Frontal cortex (tissue), 4 donors: ENCODE results near the gene CMC1. TPM values are rescaled to one million over a fixed set of nuclear protein-coding genes. Genes with fewer than 3 reads are reported as not detected.

Source experiments
- DNase-seq, 2 donors: peaks; one replicate each; pipeline ENCODE4 v3.0.0; 2012; ENCODE audit warnings: low spot score in 2 of 2
- FAIRE-seq: peaks from 2 replicates; lab custom pipeline; 2012; peaks lifted over from hg19 to GRCh38; lab: Jason Lieb, UNC
- total RNA-seq: library from RNA; depleted of rRNA; stranded (reverse); fragments of >200 nt; gene quantifications from one replicate; pipeline ENCODE4 v1.2.3, GENCODE V29; 2014
- donor health status: control.
- donor health status: control.
- donor health status: control.

The CMC1 gene
- total RNA-seq, 1 donor from 2014 or later: 4.1 TPM

DNA sequence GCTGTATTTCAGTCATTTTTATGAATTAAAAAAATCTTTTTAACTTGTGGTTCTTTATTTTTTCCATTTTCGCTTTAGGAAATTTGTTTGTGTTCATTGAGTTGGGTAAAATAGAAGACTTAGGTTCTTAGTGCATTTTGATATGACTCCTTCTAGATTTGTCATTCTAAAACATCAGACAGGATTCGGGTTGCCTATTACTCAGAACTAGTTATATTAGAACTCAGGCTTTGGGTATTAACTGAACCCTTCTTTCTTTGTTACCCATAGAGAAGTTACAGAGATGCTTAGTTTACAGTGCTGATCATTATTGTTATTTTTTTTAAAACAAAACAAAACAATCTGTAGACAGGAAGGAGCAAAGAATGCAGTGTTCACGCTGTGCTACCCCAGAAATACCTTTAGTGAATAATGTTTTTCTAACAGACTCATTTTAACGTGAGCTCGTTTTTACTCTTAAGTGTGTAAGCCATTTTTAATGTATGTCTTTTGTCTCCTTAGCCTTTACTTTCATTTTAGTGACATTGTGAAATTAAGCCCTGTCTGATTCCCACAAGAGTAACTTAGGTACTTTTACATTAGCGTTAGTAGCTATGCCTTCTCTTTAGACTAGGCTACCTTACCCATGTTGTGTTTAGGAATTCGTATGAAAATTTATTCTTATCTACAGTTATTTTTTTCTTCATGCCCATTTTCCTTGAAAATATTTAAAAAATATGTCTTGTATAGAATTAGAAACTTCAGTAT lies 53.4 kb downstream of the CMC1 start:
- DNase-seq: no peak
- FAIRE-seq: no peak

GRCh38 chr3:28295898-28296490 lies 54.6 kb downstream of the CMC1 start:
- no peak for DNase-seq
- peak; percentile 76 for FAIRE-seq

DNA sequence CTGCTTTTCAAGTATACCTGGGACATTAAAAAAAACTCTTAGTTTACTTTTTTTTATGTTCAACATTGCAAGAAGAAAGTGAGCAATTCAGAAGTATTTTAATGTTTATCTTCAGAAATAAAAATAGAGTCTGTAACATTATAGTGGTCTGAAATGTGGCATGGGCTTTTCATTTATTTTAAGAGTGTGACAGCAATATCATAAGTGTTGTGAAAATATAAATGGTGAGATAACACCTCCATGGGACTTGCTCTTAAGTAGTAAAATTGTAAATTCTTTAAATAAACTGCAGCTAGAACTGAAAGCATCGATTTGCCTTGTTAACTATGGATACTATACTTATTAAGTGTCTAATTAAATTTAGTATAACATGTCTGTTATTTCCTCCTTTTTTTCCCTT lies 58.3 kb downstream of the CMC1 start:
- FAIRE-seq (no peak), DNase-seq (no peak)

DNA sequence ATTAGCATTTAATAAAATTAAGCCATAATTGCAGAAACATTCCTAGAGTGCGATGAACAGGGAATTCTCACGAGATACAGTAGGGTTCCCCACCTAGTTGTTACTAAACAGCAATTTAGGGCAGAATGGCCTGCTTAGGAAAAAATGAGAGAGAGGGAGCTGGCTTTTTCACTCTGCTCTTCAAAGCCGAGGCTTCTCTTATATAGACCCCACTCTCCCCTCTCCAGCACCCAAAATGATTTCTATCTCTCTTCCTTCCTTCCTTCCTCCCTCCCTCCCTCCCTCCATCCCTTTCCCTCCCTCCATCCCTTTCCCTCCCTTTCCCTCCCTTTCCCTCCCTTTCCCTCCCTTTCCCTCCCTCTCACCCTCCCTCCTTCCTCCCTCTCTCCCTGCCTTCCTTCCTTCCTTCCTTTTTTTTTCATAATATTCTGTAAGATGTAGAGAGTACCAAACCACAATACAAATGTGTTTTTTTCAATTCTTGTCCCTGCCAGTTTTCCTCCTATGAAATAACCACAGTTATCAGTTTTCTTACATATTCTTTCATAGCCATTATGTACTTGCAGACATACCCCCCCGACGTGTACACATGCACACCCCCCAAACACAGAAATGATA lies 59.0 kb downstream of the CMC1 start:
- DNase-seq: no peak
- no peak for FAIRE-seq

DNA sequence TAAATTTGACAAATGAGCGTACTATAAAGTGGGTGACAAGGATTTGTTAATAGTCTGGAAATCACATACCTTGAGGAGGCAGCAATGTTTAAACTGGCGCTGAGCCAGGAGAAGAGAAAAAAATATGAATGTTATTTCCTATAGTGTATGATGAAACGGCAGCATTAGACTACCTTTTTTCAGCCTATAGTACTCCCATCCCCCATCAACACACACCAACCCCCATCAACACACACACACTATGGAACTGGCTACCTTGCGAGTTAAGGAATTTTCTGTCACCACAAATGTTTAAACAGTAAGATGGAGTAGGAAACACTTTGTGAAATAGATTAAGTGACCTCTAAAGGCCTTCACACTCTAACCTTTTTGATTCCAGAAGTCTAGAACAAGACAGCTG lies 60.3 kb downstream of the CMC1 start:
- no peak for FAIRE-seq
- DNase-seq: no peak

GRCh38 chr3:28308196-28308595 lies 66.8 kb downstream of the CMC1 start:
- DNase-seq: no peak
- FAIRE-seq: no peak

GRCh38 chr3:28315711-28316110 lies 74.3 kb downstream of the CMC1 start:
- DNase-seq: no peak
- FAIRE-seq: no peak

GRCh38 chr3:28316226-28316625 lies 74.8 kb downstream of the CMC1 start:
- FAIRE-seq (no peak), DNase-seq (no peak)

DNA sequence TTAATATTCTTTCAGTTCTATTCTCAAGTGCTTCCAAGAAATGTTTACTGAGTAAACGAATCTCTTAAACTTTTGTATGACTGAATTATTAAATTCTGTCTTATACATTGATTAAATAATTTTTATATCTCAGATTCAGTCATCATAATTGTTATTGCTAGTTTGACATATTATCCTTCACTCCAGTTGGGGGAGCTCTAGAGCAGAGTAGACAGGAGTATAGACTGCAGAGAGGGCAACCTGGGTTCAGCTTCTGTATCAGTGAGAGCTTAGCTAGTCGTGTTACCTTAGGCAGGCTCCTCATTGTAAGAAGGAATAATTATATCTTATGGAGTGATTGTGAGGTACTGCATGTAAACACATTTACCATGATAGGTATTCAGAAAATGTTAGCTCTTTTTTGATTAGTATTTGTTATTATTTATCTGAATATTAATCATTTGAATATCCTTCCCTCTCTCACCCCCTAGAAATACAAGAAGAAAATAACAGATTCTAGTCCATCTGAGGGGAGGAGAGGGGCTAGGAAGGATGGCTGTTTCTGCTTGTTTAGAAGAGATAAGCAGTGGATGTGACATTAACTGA lies 76.1 kb downstream of the CMC1 start:
- FAIRE-seq: no peak

DNA sequence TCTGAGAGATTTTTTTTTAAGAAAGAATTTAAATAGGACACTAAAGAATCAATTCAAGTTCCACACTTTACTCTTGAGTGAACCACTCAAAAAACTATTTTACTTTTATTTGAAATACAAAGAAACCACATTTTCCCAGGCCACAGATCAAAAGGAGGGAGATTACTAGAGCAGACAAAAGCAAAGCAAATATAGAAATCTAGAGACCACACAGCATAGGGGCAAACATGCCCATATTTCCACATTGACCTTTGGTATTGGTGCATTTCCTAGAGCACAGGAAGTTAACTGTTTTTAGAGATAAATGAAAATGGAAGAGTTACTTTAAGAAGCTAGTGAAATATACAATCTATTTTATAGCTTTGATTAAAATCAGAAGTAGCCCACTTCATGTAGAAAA lies 79.6 kb downstream of the CMC1 start:
- DNase-seq (no peak), FAIRE-seq (no peak)

More for the DNA sequence above, 76.1 kb downstream of the CMC1 start:
- no peak for DNase-seq

GRCh38 chr3:28322464-28322863 lies 81.0 kb downstream of the CMC1 start:
- FAIRE-seq (no peak), DNase-seq (no peak)

DNA sequence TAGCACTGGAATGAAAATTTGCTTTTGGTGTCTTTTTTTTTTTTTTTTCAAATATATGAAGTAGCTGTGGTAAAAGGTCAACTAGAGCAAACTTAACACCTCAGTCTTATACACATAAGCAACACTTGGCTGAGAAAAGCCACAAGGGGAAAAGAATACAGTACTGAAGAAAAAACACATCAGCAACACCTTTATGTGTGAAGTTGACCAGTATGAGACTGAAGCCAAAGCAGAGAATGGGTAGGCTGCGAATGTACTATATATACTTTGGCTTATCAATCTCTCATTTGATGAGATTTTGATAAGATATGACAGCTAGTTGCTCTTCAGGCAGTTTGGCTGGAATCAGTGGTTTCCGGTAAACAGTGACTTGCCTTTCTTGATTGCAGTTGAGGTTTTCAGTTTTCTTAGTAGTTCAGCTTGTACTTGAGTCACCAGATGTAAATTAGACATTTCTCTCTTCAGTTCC lies 85.1 kb downstream of the CMC1 start:
- no peak for DNase-seq
- no peak for FAIRE-seq

- peak; percentile 93 for FAIRE-seq
- DNase-seq: no peak
Observed at GRCh38 chr3:28328188-28329151, 87.1 kb downstream of the CMC1 start.

DNA sequence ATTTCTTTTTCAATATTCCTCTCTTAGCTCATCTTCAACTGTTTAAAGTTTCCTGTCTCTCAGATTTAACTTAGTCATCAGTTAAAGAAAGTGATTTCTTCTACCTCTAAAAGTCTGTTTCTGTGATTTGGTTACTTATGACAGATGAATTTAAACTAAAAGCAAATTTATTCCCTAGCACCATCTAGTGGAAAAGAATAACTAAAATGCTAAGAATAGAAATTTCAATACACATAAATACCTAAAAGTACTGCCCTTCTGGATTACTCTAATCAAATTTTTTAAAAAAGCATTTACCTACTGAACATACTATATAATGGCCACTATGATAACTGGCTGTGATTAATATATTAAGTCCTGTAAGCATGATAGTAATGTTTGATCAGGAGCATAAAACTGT lies 93.1 kb downstream of the CMC1 start:
- DNase-seq (no peak), FAIRE-seq (peak; percentile 15)

DNA sequence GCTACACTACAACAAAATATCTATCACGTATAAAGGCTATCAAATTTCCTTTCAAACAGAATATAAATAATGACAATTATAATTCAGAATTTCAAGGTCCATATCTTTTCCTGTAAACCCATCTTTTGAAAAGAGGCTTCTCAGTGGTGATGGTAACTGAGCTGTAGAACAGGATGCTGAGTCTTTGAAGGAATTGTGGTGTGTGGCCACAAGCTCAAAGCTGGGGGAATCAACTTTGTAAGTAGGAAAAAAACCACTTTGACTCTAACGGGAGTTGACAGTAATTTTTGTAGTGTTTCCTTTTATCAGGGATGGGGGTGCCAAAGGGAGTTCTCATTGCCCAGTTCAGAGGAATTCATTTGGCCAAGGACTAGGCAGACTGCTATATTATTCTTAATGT lies 93.8 kb downstream of the CMC1 start:
- no peak for FAIRE-seq
- DNase-seq: no peak

GRCh38 chr3:28337230-28337629 lies 95.8 kb downstream of the CMC1 start:
- no peak for DNase-seq
- FAIRE-seq: no peak

- DNase-seq: no peak
- no peak for FAIRE-seq
Observed at GRCh38 chr3:28343144-28343543, 101.7 kb downstream of the CMC1 start.

DNA sequence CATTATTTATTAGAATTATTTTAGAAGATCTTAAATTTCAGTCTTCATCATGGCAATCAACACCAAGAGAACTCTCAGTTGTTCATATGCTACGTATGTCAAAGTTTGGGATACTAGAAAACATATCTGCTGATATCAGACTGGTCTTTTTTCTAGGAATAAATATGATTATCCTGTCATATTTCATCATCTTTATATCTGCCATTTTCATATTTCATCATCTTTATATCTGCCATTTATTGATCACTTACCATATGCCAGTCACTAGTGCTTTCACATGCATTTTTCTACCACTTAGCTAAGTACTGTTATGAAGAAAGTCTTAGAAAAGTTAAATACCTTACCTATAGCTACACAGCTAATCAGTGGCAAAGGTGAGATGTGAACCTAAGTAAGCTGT lies 104.3 kb downstream of the CMC1 start:
- DNase-seq (no peak), FAIRE-seq (no peak)

DNA sequence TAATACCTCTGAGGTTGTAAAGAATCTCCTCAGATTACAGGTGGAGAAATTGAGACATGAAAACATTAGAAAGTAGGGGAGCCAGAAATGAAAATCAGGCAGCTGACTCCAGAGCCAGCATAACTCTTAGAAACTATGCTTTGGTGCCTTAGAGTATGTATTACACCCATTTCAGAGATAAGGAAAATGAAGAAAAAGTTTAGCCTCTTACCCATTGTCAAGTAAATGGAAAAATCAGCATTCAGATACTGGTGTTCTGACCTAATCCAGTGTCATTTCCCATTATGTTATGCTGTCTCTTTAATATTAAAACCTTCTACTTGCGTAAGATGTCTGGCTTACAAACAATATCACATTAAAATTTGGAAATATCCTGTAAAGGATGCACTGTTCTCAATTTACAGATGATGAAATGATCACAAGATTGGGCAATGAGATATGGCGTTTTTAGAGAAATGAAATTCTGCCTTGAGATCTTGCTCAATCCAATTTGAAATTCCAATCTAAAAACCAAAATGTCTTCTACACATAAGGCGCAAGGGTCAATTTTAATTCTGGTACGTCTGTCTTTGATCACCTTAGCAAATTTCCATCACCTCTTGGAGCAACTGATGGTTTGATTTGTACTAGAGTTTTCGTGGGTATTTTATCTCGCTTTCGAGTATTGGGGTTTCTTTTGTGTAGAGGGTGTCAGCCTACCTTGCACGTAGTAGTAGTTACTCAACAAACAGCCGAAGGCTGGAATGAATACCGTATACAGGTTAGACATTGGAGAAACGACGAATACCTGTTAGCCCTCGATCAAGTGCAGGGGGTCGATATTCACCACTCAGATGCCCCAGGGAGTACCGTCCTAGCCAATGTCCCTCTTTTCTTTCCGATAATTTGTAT lies 106.2 kb downstream of the CMC1 start:
- DNase-seq (no peak), FAIRE-seq (no peak)
